Activated CD4-positive, alpha-beta T cell treated with anti-CD3 and anti-CD28 coated beads, Interleukin-2, amount 50 U/mL, for 24 hours (primary cell): Measurements from ENCODE around the gene PATZ1.
"Not testable (repeated sequence)": the region's sequence is repeated elsewhere in the genome, so short reads cannot be mapped to it uniquely, and the experiment has no call there.

Experiments
- DNase-seq, 2 donors: peaks; one replicate each; pipeline ENCODE4 v3.0.0-alpha.2; 2020; ENCODE audit warnings: low read depth in 1 of 2, low spot score in 1 of 2

The PATZ1 gene

DNA sequence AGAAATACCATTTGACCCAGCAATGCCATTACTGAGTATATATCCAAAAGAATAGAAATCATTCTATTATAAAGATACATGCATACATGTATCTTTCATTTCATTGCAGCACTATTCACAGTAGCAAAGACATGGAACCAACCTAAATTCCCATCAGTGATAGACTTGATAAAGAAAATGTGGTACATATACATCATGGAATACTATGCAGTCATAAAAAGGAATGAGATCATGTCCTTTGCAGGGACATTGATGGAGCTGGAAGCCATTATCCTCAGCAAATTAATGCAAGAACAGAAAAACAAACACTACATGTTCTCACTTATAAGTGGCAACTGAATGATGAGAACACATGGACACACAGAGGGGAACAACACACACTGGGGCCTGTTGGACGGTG lies 31.9 kb downstream of the PATZ1 start:
- not testable (repeated sequence) for DNase-seq

DNA sequence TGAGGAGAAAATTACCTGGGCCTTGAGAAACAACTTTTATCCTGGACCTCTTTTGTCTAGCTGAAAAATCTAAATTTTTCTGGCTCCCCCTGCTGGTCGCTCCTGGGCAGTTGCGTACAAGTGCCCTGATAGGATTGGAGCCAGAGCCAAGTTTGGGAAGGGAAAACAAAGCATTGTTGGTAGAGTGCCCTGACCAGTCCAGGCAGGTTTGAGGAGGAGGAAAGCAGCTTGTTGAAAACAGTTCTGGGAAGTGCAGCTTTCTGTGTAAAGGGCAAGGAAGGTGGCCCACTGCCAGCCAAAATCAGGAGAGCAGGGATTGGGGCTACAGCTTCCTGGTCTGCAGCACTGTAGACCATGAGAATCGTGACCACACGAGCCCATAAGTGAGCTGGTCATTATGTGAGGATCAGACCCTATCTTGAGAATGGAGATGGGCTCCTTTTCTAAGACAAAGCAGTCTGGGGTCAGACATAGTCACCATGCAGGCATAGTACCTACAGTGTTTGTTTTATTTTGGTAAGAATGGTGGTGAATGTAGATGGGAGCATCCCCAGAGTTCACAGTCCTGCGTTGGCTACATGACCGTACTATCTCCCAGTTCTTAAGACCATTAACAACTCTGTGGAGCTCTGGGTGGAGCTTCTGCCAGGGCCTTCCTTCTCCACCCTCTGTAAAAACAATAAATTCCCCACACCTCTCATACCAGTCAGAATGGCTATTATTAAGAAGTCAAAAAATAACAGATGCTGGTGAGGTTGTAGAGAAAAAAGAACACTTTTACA lies 32.6 kb downstream of the PATZ1 start:
- DNase-seq, result peak; percentile 48 to 53

DNA sequence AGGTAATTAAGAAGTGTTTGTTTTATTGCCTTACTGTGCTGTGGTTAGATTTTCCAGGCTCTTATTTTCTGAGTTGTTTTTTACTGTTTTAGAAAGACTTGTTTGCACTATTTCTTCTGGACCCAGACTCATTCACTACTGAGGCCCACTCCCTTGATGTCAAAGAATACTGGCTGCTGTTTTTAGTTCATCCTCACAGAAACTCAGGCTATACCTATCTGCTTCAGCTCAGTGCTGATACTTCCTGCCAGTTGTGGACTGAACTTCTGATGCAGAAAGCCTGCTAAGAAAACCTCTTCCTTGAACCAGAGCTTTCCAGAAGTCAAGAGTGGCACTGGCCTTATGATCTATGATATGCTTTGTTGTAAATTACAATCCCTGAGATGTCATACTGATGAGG lies 38.0 kb downstream of the PATZ1 start:
- DNase-seq, result no peak

DNA sequence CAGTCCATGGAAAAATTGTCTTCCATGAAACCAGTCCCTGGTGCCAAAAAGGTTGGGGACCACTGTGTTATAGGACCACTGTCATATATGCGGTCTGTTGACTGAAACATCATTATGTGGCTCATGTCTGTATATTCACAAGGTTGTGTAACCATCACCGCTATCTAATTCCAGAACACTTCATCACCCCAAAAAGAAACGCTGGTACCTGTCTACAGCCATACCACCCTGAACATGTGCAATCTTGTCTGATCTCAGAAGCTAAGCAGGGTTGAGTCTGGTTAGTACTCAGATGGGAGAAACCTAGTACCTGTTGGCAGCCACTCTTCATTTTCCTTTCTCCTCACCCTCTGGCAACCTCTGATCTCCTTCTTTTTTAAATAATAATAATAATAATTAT lies 41.0 kb downstream of the PATZ1 start:
- DNase-seq, result no peak

DNA sequence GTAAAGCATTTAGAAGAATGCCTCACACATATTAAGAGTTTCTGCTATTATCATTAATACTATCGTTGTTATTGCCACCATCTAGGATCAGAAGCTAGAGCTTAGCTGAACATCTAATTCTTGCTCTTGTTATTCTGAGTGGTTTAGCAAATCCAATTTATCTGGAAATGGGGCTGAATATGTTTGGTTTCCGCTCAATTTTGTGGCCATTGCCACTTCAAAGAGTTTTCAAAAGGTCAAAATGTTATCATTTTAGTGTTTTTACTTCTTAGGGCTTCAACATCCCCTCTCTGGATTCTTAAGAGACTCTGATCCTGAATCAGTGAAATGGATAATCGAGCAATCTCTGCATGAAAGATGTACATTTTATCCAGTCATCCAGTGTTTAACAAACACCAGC lies 43.6 kb downstream of the PATZ1 start:
- DNase-seq, result no peak

DNA sequence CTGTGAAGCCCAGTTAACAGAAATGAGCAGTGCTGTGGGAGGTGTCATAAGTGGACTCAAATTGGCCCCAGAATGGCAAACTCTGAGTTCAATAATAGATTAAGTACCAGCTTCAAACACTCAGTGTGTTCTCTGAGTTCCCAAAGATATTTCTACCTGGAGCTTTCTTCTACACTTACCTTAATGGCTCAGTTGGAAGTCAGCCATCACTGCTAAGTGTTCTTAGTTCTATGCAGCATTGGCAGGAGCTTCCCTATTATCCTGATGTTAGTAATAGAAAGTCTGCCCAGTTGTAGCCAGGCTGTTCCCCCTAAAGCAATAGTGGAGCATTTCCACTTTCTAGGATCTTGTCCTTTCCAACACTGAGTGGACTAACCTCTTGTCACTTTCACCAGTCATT lies 44.1 kb downstream of the PATZ1 start:
- no peak for DNase-seq

DNA sequence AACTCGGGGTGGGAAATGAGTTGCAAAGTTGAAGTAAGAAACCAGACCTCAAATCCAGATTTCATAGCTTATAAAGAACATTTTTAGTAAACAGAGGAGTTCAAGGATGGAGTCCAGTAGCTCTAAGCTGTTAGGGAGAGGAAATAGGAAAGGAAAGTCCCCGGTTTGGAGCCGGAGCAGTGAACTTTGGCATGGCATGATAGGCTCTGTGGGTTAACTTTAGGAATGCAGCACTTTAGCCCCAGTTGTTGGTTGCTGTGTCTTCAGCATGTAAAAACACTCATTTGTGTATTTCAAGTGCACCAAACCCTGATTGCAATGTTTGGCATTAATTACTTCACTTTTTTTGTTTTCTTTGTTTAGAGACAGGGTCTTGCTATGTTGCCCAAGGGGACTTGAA lies 45.2 kb downstream of the PATZ1 start:
- no peak for DNase-seq

DNA sequence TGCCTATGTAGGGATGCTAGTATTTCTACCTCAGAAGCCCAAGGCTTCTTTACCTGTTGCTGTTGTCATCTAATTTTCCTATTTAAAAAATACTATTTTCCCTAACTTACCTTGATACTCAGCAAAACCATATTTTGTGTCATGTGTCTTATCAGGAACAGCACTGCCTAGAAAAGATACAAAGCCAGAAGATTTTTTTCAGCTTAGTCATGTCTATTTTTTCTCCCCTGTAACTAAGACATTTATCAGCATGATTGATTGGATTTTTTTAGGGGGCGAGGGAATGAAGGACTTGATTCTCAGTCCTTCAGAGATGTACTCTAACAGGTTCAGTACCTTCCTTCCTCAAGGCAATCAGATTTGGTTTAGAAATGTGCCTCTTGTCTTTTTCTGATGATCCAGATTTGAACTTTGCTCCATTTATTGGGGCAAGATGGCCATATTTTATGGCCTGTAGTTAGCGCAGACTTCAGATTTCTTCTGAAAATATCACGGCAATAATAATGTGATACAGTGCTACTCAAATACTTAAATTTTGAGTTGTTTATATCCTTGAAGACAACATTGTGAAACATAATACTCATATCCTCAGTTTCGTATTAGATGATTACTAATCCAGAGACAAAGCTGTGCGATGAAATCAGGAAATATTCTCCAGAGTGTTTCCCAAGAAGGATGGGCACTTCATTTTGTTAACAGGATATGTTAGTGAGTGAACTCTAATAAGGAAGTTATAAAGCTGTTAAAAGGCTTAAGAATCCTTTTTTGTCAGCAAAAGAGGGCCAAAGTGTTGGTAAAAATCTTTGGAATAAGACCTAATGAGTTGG lies 50.1 kb downstream of the PATZ1 start:
- no peak for DNase-seq

DNA sequence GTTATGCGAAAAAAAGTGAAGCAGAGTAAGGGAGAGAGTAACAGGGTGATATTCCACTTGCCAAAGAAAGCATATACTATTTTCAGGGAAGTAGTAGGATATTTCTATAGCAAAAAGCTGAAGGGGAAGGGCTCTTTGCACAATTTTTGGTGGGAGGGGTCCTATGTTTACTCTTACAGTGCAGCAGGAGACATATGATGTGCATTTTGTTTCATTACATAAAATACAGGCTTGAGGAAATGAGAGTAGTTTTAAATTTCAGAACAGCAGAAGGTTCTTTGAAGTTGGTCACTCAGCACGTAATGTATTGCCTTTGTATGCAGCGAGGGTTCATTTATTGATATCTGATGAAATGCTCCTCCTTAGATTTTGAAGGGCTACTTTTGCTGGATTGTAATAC lies 50.8 kb downstream of the PATZ1 start:
- no peak for DNase-seq

DNA sequence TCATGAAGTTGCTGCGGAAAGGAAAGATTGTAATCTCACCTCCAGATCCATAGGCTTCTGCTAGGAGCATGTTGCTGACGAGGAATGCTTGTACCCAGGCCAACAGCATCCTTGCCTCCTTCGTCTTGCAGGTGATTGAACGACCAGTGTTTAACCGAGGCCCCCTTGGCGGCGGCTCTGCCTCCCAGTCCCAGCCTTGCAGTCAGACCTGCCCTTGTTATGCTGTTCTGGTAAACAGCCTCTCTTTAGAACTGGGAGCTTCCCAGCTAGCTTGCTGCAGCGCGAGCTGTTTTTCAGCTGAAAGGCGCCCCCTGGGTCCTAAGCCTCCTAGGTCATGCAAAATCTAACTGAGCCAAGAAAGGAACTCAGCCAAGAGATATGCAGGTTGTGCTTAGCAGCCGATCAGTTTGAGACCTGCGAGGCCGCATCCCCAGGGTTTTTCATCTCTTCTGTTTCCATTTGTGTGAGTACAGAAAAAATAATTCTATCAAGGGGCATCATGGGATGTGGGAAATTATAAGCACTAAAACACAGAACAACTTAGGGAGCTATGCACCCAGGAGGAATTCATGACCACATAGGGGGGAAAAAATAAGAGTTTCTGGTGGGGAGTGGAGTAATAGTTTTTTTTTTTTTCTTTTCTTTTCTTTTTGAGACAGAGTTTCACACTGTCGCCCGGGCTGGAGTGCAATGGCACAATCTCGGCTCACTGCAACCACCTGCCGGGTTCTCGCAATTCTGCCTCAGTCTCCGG lies 53.7 kb downstream of the PATZ1 start, which contains the start of gene PIK3IP1:
Gene PIK3IP1, minus strand, starts transcription at position 253 of the 754 bp plus-strand sequence. Its CDS starts 144 bp downstream, at position 109.
- DNase-seq, result peak; percentile 63 to 78

DNA sequence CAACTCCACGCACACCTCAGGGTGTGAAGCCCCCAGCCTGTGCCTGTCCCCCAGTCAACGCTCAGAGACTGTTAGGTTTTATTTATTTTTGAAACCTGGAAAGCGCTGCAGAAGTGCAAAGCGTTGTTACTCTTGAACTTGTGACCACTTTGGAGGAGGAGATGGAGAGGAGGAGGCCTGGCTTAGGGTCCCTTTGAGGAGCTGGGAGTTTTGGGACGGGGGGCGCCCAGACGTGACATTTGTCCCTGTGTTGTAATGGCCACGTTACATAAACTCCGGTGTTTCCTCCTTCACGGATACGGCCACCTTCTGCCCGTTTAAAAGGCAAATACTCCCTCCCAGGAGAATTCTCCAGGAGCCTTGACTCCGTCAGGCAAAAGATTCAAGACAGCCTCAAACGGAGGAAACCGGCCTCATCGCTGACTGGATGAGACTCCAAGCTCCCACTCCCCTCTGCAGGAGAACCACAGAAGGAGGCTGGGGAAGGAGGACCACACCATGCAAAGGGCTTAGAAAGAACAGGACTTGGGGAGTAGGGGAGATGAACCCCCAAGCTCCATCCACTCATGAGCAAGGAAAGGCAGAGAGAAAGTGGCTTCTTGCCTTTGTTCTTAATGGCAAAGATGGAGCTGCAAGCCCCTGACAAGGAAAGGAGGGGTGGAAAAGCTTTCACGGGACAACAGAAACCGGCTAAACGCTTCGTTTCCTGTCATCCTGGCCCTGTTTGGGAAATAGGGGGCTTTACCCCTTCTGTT lies 54.5 kb downstream of the PATZ1 start:
- DNase-seq, result no peak

DNA sequence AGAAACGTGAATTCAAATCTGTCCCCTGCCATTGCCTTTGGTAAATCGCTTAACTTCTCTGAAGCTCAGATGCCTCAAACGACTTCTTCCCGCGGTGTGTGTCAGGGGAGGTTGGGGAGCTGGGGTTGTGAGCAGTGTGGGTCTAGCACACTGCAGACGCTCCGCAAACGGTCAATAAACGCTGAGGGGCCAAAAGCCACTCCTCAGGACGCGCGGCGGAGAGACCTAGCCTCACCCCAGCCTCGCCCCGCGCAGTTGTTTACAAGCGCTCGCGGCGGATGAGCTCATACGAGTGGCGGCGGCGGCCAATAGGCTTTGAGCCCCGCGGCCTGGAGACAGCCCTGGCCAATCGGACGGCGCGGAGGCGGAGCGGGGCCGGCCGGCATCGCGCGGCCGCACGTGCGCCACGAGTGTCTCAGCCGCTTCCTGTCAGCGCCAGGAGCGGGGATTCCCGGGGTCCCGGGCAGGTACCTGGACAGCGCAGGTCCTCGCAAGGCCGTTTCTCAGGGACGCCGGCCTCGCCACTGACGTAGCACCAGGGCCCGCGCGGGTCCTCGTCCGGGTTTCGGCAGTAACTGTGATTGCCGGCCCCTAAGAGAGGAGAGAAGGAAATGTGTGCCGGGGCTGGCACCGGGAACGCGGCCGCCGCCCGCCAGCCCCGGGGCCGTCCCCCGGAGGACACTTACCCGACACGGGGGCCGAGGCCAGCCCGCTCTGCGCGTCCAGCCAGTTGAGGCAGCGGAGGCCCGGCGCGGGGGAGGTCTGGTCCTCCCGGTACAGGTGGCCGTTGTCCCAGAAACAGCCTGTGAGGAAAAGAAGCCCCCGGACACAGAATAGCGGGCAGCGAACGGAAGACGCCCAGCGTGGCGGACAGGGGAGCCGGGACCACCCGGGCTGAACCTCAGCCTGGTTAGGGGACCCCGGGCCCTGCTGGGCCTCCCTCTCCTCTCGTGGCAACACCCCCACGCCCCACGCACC lies 55.4 kb downstream of the PATZ1 start:
- DNase-seq, result peak; percentile 77 to 90

DNA sequence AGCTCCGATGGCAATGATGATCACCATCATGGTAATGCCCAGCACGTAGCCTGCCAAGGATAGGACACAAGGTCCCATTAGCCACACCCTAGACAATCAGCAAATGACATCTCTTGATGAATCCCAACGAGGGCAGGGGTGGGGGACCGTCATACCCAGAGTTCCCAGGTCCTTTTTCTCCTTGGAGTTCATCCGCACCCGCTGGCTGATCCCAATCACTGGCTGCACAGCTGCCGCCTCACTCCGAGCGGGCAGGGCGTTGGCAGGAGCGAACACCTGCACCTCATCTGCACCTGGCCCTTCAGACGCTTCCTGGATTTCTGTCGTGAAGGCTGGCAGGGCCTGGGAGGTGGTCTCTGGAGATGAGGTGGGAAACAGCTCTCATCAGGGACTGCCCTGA lies 56.8 kb downstream of the PATZ1 start:
- no peak for DNase-seq

DNA sequence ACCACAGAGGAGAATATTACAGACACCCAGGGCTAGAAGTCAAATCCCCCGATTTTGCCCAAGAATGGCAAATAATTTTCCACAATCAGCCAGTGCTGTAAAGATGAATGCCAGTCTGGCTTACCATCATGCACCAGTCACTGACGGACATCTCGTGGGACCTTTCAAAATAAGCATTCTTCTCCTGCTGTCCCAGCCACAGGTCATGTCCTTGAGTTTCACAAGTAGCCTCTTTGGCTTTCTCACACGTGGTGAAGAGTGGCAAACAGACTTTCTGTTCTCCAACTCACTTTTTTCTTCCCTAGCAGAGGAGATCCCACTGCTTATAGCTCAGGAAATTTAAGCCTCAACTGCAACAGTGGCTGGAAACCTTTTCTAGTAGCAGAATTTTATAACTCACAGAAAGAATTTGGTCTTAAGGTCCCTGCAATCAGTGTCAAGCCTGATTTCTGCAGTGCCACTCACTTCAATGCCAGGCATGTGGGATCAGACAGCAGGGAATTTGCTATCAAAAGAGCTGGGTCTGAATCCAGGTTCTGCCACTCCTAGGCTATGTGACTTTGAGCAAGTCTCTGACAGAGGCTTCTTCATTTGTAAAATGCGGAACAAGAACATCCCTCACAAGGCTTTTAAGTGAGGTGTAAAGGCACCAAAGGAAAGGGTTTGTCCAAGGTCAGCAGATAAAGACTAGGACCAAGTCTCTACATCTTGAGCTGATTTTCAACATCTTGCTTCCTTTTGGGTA lies 57.5 kb downstream of the PATZ1 start:
- no peak for DNase-seq

DNA sequence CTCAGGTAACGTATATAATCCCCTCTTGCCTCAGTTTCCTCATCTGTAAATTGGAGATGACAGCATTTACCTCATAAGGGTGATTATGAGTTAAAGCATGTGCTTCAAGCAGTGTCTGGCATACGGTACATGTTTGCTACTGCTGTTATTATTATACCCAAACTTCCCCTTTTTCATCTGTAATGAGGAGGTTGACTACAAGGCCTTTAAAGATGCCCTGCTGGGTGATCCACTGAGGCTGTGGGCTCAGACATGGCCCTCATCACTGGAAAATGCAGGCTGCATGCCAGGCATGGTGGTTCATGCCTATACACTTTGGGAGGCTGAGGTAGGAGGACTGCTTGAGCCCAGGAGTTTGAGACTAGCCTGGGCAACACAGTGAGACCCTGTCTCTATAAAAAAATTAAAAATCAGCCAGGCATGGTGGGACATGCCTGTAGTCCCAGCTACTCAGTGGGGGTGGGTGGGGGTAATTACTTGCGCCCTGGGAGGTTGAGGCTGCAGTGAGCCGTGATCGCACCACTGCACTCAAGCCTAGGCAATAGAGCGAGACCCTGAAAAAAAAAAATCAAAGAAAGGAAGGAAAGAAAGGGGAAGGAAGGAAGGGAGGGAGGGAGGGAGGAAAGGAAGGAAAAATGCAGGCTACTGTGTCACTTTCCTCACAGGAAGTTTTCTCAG lies 58.2 kb downstream of the PATZ1 start:
- no peak for DNase-seq

DNA sequence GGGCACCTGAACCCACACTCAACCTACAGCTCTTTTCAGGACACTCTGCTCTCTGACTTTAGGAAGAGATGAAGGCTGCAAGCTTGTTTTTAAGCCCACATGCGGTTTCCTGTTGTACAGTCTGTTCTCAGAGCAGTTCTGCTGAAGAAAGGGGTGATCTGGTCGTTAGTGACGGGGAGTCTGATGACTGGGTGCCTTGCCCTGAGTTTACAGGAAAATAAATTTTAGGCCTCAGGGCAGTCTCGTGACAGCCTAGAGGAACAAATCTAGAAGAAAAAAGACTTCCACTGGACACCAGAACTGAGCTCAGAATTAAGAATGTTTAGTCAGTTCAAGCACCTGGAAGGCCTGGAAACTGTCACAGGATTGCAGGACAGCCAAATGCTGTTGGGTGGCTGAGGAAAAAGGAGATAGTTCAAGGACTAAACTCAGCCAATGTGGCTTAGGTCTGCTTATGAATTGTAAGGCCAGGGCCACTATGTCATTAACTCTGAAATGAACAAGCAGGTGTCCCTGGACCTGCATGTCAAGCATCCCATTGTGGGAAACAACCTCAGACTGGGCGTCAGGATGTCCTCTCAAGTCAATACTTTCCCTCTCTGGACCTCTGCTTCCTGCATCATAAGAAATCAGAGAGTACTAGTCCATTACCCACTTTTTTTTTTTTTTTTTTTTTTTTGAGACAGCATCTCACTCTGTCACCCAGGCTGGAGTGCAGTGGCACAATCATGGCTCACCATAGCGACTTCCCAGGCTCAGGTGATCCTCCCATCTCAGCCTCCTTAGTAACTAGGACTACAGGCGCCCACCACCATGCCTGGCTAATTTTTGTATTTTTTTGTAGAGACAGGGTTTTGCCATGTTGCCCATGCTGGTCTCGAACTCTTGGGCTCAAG lies 59.5 kb downstream of the PATZ1 start:
- DNase-seq, result peak in 1 of 2 donors; percentile 63
